RWPE1 (cell line): ENCODE results near the gene CDH11.

ENCODE experiments used
- CTCF ChIA-PET: fragments of 350-600 bp; sonication (Branson Sonifier 250); formaldehyde crosslinking; extraction: SDS; loops from one replicate; lab custom pipeline; 2021; lab: Yijun Ruan, JAX
- POLR2A ChIA-PET: fragments of 400-600 bp; formaldehyde crosslinking; extraction: SDS; loops from one replicate; lab custom pipeline; 2020; ENCODE audit warnings: antibody characterized with exemption; ENCODE audit not compliant: low non-redundant PET; lab: Yijun Ruan, JAX
- DNase-seq: peaks from one replicate; pipeline ENCODE4 v3.0.0; 2012; ENCODE audit warnings: low spot score
- H3K27ac ChIP-seq: fragments of 450-650 bp; 2 replicates; pipeline ENCODE4 v1.5.1; 2017
- TF ChIP-seq, protein P1 (sequence below): fragments of 450-650 bp; conservative IDR thresholded peaks from 2 replicates; pipeline ENCODE4 v1.5.1; 2017; ENCODE audit warnings: low read depth, mild to moderate bottlenecking

CDH11 gene

DNA sequence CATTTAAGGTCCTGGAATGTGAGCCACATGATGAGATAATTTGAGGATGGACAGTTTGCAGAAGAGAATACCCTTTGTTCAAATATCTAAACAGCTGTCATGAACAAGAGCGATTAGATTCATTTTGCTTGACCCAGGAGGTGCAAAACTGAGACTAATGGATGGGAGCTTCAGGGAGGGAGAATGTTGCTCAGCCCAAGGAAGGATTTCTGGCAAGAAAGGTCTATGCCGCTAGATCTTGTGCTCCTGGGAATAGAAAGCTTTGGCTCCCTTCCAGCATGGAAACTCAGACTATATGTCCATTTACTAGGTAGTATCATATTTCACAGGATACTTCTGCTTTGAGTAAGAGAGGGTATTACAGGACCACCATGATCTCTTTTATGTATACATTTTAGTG lies 14.8 kb upstream of the CDH11 start:
- CTCF ChIA-PET = no interaction called here
- POLR2A ChIA-PET = no interaction called here
- H3K27ac ChIP-seq = no peak overlapping the region
- DNase-seq = no peak
- TF ChIP-seq, protein P1, sequence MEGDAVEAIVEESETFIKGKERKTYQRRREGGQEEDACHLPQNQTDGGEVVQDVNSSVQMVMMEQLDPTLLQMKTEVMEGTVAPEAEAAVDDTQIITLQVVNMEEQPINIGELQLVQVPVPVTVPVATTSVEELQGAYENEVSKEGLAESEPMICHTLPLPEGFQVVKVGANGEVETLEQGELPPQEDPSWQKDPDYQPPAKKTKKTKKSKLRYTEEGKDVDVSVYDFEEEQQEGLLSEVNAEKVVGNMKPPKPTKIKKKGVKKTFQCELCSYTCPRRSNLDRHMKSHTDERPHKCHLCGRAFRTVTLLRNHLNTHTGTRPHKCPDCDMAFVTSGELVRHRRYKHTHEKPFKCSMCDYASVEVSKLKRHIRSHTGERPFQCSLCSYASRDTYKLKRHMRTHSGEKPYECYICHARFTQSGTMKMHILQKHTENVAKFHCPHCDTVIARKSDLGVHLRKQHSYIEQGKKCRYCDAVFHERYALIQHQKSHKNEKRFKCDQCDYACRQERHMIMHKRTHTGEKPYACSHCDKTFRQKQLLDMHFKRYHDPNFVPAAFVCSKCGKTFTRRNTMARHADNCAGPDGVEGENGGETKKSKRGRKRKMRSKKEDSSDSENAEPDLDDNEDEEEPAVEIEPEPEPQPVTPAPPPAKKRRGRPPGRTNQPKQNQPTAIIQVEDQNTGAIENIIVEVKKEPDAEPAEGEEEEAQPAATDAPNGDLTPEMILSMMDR = no peak

DNA sequence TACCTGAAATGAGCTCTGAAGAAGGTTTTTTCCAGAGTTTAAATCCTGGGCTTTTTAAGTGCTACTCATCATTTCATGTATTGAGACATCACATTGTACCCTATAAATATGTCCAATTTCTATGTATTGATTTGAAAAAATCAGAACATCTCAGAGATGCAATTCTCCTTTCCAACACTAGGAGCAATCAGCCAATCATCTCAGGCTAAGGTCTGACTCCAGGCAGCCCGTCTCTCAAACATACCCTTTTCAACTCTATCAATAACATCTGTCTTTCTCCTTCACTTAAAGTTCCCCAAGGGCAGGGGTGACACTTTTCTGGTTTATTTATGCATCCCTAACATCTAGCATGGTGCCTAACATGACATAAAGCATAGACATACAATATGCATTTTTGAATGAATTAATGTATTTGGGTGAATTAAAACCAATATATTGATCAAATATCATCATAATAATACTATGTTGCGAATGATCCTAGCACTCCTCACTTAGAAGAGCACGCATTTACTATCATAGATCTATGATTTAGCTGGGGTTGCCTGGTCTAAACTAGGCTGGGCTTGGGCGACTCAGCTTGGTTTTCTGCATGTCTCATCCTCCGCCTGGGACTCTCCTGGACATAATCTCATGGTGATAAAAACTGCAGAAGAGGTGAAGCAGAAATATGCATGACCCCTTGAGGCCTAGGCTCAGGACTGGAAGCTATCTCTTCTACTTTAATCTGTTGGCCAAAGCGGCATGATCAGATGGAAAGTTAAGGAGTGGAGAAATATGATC lies 5.2 kb upstream of the CDH11 start:
- POLR2A ChIA-PET = no interaction called here
- DNase-seq = no peak
- H3K27ac ChIP-seq = no peak overlapping the region

GRCh38 chr16:65125871-65126270 lies 4.0 kb upstream of the CDH11 start:
- CTCF ChIA-PET = interaction anchor here (0.6 to 0.8 kb wide), 2 partner anchors 50 to 203 kb away, joined by 3 read pairs; no protein-coding TSS in a partner anchor
- no peak for DNase-seq
- TF ChIP-seq, protein P1 = no peak
- no peak overlapping the region for H3K27ac ChIP-seq
- POLR2A ChIA-PET = no interaction called here

More for the DNA sequence above, 5.2 kb upstream of the CDH11 start:
- CTCF ChIA-PET = interaction anchor here (0.6 kb wide), 2 partner anchors 14 to 218 kb away, joined by 5 to 8 read pairs; no protein-coding TSS in a partner anchor
- TF ChIP-seq, protein P1 = peak; percentile 31

GRCh38 chr16:65125322-65125721 lies 3.5 kb upstream of the CDH11 start:
- no peak overlapping the region for H3K27ac ChIP-seq
- ChIA-PET CTCF (interaction anchor here (0.6 kb wide), 1 partner anchor 51 kb away, joined by 3 read pairs; no protein-coding TSS in a partner anchor), POLR2A (no interaction called here)
- TF ChIP-seq, protein P1 = no peak
- DNase-seq = no peak

DNA sequence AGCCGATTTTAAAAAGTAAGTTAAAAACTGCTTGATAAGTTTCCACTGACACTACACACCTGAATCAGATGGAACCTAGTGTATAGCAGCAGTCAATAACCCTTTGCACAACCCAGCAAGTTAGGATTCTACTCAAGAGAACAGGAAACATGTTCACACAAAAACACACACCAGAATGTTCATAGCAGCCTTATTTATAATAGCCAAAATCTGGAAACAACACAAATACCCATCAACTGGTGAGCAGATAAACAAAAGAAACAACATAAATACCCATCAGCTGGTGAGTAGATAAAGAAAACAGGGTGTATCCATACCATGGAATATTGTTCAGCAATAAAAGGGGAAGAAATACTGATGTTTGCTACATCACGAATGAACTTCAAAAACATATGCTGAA lies 2.7 kb upstream of the CDH11 start:
- CTCF ChIA-PET = no interaction called here
- no peak overlapping the region for H3K27ac ChIP-seq
- TF ChIP-seq, protein P1 = no peak

GRCh38 chr16:65124212-65124548 lies 2.3 kb upstream of the CDH11 start:
- DNase-seq = no peak
- TF ChIP-seq, protein P1 = no peak
- POLR2A ChIA-PET = no interaction called here
- H3K27ac ChIP-seq = no peak overlapping the region
- CTCF ChIA-PET = no interaction called here

More for the DNA sequence above, 2.7 kb upstream of the CDH11 start:
- DNase-seq = no peak
- POLR2A ChIA-PET = no interaction called here
